Raji (cell line): ENCODE measurements around the gene CELA3B.
"Not testable (repeated sequence)": the region's sequence is repeated elsewhere in the genome, so short reads cannot be mapped to it uniquely, and the experiment has no call there.

Source experiments
- POLR2A ChIP-seq: IDR thresholded peaks from 2 replicates; pipeline ENCODE4 v1.6.1; 2011; ENCODE audit warnings: low read depth, low read length, control low read depth; ENCODE audit not compliant: insufficient read depth

Gene CELA3B

GRCh38 chr1:21976703-21977239 is at the start of gene CELA3B:
TSS of gene CELA3B (plus strand) at chr1:21977022. CDS start at chr1:21977040, 18 bp downstream.
- not testable (repeated sequence) for TF ChIP-seq POLR2A

- TF ChIP-seq POLR2A = no peak
Observed at GRCh38 chr1:21927533-21928237, 49.1 kb upstream of the CELA3B start.

- no peak for TF ChIP-seq POLR2A
Observed at GRCh38 chr1:21930080-21930571, 46.7 kb upstream of the CELA3B start.

GRCh38 chr1:21930629-21931170 is 46.1 kb upstream of the CELA3B start:
- no peak for TF ChIP-seq POLR2A

GRCh38 chr1:21931171-21932093 is 45.4 kb upstream of the CELA3B start:
- TF ChIP-seq POLR2A = no peak

- TF ChIP-seq POLR2A = no peak
Observed at GRCh38 chr1:21932127-21932526, 44.7 kb upstream of the CELA3B start.

- TF ChIP-seq POLR2A = no peak
Observed at GRCh38 chr1:21933397-21934248, 43.2 kb upstream of the CELA3B start.

GRCh38 chr1:21935393-21935804 is 41.4 kb upstream of the CELA3B start:
- no peak for TF ChIP-seq POLR2A

GRCh38 chr1:21935891-21936365 is 40.9 kb upstream of the CELA3B start:
- TF ChIP-seq POLR2A = no peak

GRCh38 chr1:21936366-21937031 is 40.3 kb upstream of the CELA3B start:
- no peak for TF ChIP-seq POLR2A

- no peak for TF ChIP-seq POLR2A
Observed at GRCh38 chr1:21937034-21937371, 39.8 kb upstream of the CELA3B start, which contains the start of gene HSPG2. TSS of gene HSPG2 (minus strand) at chr1:21937310. CDS start at chr1:21937217, 93 bp downstream.

GRCh38 chr1:21937372-21938121 is 39.3 kb upstream of the CELA3B start:
- no peak for TF ChIP-seq POLR2A
